ENCODE results near the gene TBC1D25.

Gene TBC1D25, protein sequence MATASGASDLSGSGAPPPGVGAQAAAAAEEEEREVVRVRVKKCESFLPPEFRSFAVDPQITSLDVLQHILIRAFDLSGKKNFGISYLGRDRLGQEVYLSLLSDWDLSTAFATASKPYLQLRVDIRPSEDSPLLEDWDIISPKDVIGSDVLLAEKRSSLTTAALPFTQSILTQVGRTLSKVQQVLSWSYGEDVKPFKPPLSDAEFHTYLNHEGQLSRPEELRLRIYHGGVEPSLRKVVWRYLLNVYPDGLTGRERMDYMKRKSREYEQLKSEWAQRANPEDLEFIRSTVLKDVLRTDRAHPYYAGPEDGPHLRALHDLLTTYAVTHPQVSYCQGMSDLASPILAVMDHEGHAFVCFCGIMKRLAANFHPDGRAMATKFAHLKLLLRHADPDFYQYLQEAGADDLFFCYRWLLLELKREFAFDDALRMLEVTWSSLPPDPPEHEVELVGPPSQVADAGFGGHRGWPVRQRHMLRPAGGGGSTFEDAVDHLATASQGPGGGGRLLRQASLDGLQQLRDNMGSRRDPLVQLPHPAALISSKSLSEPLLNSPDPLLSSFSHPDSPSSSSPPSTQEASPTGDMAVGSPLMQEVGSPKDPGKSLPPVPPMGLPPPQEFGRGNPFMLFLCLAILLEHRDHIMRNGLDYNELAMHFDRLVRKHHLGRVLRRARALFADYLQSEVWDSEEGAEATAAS

DNA sequence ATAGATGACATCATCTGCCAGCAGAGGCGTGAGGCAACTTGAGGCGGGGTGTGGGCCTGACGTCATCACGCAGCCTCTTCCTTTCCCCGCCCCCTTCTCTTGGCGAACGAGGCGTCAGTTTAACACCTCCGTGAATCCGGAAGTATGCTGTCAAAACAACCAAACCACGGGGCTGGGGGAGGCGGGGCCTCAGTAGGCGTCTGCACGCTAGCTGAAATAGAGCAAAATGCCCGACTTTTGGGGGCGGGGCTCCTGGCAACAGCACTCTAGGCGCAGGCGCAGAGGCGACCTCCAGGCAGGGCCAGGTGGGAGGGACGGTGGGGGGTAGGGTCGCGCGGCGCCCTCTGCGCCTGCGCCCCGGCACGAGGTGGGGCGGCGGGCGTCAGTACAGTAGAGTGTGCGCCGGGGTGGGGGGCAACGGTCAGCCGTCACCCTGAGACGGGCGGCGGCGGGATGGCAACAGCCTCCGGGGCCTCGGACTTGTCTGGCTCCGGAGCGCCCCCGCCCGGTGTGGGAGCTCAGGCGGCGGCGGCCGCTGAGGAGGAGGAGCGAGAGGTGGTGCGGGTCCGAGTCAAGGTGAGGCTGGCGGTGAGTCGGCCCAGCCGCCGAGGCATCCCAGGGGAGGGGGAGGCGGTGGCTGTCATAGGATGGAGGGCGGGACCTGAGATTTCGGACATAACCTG is at the start of gene TBC1D25:
TSS of gene TBC1D25 (plus strand) at position 370 of the 683 bp plus-strand sequence. CDS start at position 454, 84 bp downstream.
- peak; percentile 82 for DNase-seq (ENCODE audit: low read depth, low spot score)

DNA sequence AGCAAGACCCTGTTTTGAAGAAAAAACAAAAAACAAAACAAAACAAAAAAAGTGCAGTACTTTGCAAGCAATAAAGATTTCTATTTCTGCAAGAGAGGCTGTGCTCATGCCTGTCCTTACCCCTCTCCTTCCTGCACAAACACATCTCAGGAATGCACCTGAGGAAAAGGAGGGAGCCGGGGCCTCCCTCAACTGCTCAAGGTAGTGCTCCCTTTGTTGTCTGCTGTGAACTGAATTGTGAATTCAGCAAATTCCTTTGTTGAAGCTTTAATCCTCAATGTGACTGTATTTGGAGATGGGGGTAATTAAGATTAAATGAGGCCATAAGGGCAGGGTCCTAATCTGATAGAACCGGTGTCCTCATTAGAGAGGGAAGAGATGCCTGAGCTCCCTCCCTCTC is 49.6 kb upstream of the TBC1D25 start:
- no peak for DNase-seq (ENCODE audit: low read depth, low spot score)

DNA sequence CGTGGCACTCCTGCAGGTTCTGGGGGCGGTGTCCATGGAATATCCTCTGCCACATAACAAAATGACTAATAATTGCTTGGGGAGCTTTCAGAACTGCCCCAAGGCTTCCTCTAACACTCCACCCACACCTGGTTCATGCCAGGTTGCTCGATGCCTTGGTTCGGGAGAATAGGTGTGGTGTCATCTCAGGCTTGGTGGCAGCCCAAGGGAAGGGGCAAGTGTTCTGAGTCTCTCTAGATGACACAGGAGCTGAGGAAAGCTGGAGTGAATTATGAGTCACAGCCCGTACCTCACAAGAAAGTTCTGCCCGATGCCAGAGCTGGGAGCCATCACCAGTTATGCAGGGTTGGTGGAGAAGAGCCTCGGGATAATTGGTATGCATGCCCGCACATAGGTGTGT is 48.9 kb upstream of the TBC1D25 start:
- DNase-seq (ENCODE audit: low read depth, low spot score): no peak

DNA sequence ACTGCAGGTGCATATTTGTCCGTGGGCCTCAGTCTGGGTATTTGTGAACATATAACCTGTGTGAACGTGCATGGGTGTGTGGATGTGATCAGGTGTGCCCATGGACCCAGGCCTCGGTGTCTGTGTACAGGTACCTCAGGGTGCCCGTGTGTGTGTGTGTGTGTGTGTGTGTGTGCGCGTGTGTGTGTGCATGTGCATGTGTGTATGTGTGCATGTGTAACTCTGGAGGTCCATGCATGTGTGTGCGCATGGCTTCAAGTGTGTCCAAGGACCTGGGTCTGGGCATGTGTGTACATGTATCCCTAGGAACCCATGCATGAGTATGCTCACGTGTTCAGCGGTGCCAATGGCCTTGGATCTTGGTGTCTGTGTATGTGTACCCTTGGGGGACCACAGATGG is 47.7 kb upstream of the TBC1D25 start:
- no peak for DNase-seq (ENCODE audit: low read depth, low spot score)

DNA sequence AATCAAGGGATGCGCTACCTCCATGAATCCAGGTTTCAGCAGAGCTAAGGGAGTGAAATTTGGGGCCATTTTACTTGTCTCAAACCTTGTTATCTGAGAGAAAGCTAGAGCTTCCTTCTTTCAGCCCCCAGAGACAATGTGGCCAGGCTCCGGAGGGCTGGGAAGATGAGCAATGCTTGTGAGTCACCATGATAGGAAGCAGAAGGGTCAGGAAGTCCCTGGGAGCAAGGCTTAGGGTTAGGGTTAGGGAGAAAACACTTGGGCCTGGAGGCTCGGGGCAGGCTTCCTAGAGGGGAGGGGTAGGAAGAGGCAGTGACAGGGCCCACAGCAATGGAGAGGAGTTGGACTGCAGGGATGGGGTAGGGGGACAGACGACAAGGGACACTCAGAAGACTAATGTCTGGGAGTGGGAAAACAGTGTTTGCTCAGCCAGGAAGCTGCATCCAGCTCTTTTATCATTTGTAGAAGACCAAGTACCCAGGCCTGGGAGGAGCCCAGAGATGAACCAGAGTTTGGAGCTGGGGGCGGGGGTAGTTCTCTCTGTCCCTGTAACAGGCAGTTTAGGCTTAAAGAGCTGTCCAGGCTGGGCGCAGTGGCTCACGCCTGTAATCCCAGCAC is 47.1 kb upstream of the TBC1D25 start:
- no peak for DNase-seq (ENCODE audit: low read depth, low spot score)

DNA sequence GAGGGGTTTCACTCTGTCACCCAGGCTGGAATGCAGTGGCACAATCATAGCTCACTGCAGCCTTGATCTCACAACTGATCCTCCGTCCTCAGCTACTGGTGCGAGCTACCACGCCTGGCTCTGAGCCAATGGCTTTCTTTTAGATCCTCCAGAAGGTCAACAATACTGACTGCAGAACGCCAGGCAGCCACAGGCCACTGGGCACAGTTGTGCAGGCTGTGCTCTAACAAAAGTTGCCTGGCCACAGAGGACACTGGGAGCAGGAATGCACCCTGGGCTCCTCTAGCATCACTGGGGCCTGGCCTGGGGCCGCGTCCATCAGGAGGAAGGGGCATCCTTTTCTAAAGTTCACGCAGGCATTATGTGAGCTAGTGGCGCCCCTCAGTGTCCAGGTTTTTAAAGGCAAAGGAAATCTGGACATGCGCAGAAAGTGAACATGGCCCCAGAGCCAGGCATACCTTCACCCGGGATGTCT is 45.6 kb upstream of the TBC1D25 start:
- no peak for DNase-seq (ENCODE audit: low read depth, low spot score)

DNA sequence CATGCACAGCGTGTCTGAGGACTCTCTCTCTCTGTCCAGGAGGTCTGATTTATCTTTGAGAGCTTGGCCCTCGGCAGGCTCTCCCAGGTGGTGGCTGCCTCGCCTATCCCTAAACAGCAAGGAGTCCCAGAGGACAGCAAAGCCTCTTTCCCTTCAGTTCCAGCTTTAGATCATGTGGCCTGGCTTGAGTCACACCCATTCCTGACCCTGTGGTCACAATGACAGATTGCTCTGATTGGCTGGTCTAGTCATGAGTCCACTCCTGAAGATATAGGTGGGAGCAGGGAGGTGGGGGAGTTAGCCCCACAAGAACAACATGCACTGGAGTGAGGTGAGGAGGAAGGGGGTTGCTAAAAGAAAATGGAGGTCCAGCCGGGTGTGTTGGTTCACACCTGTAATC is 42.9 kb upstream of the TBC1D25 start:
- DNase-seq (ENCODE audit: low read depth, low spot score): no peak

DNA sequence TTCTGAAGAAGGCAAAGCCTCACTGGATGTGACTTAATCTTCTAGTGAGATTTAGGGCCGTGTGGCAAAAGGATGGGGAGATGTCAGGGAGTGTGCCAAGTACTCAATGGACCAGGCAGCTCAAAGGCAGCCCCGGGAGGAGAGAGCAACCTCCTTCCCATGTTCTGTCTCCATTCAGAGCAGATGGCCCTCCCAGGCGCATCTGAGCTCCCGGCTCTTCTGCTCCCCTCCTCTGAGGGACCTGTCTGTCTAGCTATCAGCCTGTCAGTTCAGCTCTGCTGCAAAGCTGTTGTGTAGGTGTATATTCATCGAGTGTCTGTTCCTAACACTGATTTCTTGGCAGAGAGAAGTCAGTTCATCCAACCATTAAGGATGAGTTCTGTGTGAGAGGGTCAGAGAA is 41.6 kb upstream of the TBC1D25 start:
- no peak for DNase-seq (ENCODE audit: low read depth, low spot score)

DNA sequence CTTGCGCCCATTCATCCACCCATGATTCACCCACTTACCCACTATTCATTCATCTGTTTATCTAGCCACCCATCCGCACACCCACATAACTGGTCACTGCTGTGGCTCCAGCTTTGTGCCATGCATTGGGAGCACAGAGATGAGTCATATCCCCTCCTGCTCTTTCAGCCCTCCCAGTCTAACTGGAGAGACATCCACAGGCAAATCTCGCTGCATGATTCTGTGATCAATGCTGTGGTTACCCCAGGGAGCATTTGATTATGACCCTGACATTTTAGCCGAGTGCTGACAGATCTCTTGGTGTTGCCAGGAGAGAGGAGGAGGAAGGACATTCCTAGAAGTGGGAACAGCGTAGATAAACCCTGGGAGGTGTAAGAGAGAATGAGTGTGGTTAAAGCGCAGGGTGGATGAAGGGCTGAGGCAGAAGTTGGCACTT is 41.1 kb upstream of the TBC1D25 start:
- DNase-seq (ENCODE audit: low read depth, low spot score): no peak

DNA sequence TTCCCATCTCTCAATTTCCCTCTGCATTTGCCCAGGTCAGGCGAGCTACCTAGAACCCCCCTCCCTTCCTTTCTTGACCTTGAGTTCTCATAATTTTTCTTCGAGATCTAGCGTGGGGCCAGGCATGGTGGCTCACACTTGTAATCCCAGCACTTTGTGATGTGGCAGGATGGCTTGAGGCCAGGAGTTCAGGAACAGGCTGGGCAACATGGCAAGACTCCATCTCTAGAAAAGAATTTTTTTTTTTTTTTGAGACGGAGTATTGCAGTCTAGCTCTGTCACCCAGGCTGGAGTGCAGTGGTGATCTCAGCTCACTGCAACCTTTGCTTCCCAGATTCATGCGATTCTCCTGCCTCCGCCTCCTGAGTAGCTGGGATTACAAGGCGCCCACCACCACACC is 35.3 kb upstream of the TBC1D25 start:
- no peak for DNase-seq (ENCODE audit: low read depth, low spot score)

DNA sequence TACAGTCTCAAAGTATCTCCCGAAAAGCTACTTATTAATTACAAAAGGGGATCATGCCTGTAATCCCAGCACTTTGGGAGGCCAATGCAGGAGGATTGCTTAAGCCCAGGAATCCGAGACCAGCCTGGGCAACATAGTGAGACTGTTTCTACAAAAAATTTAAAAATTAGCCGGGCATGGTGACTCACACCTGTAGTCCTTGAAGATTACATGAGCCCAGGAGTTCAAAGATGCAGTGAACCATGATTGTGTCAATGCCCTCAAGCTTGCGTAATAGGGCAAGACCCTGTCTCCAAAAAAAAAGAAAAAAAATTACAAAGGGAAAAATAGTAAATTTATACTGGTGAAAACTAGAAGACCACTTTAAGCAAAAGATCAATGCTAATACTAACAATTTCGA is 34.0 kb upstream of the TBC1D25 start:
- no peak for DNase-seq (ENCODE audit: low read depth, low spot score)

DNA sequence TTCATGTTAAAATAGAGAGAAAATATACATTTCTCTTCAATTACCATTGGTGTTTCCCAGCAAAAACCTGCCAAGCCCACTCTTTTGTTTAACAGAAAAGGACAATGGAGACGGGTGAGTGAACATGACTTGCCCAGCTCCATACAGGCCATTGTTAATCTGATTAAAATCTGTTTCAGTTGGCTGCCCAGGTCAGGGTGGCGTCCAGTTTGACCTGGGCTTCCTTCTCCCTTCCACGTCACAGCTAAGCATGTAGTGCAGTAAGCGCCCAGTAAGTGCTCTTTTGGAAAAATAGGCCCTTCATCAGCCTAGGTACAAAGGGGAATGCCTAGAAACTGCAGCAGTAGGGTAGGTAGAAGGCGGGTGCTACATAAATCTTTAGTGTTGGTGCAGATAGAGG is 32.3 kb upstream of the TBC1D25 start:
- DNase-seq (ENCODE audit: low read depth, low spot score): no peak

DNA sequence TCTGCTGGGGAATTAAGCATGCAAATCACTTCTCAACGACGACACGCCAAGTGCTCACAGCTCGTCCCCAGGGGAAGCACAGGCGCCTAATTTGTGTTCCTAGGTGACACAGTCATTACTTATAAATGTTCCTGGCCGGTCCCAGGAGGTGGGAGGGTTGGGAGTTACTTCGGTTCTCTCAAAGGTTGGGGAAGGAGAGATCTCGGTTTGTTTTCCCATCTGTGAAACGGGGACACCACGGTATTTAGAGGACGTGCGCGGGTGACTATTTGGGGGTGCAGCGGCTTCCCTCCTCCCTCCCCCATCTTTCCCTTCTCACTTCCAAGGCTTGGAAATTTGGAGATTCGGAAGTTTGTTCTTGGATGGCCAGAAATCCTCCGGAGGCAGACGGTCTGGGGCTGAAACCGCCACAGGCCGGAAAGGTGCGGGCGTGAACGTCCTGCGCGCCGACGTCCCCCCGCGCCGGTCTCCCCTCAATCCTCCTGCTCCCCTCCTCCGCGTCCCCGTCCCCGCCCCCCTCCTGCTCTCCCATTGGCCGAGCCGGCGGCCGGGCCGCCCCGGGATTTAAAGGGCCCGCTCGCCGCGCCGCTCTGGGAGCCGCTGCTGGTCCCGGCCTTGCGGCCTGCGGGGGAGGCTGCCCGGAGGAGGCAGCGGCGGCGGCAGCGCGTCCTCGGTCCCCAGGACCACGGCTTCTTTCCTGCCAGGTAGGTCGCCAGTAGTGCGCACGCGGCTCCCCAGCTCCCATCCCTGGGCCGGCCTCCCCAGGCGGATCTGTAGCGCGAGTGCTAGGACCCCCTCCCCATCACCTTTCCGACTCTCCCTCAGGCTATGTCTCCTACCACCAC is 30.9 kb upstream of the TBC1D25 start, which contains the start of gene PORCN:
TSS of gene PORCN (plus strand) at position 593 of the 845 bp plus-strand sequence. CDS start 829 bp downstream, outside the sequence.
- no peak for DNase-seq (ENCODE audit: low read depth, low spot score)

DNA sequence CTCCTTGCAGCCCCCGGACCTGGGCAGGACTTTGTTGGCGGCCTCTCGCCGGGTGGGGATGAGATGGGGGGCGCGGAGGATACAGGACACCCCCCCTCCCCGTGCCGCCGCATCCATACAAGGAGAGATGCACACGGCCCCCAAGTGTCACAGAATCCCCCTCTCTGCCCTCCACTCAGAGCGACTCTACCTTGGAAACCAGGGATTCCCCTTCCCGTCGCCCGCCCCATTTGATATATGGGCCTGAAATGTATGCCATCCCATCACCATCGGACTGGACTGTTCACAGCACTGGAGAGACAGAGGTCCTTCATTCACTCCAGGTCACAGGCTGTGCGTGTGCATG is 30.3 kb upstream of the TBC1D25 start:
- DNase-seq (ENCODE audit: low read depth, low spot score): no peak

DNA sequence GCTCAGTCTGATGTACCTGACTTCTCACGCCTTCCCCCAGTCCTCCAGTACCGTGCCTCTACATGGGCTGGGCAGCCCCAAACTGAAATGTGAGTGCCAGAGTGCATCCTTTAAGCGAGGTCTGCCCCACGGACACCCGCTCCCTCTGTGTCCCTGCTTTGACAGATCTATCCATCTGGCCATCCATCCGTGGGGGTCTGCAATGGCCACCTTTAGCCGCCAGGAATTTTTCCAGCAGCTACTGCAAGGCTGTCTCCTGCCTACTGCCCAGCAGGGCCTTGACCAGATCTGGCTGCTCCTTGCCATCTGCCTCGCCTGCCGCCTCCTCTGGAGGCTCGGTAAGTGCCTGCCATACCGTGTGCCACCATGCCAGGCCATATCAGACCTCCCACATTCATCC is 29.9 kb upstream of the TBC1D25 start:
- no peak for DNase-seq (ENCODE audit: low read depth, low spot score)

DNA sequence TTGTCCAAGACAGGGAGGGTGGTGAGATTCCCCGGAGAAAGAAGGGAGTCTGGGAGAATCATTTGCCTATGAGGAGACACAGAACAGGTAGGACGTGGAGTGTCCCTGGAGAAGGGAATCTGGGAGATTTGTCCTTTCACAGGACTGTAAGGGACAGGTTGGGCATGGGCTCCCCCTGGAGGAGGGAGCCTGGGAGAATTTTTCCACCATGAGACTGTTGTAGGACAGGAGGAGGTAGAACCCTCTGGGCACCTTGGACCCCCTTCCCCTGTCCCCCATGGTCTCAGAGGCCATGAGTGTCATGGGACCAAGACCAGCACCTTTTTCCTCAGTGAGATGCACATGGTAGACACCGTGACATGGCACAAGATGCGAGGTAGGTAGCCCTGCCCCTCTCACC is 28.0 kb upstream of the TBC1D25 start:
- no peak for DNase-seq (ENCODE audit: low read depth, low spot score)

DNA sequence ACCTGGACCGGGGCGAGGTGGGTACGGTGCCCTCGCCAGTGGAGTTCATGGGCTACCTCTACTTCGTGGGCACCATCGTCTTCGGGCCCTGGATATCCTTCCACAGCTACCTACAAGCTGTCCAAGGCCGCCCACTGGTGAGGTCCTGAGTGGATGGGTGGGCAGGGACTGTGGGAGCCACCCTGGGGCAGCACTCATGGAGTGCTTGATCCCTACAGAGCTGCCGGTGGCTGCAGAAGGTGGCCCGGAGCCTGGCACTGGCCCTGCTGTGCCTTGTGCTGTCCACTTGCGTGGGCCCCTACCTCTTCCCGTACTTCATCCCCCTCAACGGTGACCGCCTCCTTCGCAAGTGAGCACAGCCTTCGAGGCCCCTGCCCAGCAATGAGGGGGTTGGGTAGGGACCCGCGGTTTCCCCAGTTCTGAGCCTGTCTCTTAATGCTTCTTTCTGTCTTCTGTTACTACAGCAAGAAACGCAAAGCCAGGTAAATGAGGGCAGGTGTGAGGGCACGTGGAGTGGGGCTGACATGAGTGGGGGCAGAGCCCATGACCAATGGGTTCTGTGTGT is 27.1 kb upstream of the TBC1D25 start:
- DNase-seq (ENCODE audit: low read depth, low spot score): no peak

DNA sequence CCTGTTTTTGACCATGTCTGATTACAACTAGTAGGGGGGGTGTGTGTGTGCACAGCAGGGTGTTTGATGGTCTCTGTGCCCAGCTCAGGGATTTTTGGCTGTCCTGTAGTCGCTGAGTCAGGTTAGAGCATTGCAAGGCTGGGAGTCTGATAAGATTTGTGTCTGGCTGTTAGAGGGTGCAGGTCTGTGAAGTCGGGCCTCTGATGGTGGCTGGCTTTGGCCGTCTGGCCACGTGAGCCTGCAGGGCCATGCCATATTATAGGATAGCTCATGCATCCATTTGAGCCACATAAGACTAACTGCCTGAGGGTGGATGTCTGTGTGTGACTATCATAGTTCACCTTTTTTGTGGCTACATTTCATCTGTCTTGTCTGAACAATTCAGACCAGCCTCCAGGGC is 25.8 kb upstream of the TBC1D25 start:
- DNase-seq (ENCODE audit: low read depth, low spot score): no peak

DNA sequence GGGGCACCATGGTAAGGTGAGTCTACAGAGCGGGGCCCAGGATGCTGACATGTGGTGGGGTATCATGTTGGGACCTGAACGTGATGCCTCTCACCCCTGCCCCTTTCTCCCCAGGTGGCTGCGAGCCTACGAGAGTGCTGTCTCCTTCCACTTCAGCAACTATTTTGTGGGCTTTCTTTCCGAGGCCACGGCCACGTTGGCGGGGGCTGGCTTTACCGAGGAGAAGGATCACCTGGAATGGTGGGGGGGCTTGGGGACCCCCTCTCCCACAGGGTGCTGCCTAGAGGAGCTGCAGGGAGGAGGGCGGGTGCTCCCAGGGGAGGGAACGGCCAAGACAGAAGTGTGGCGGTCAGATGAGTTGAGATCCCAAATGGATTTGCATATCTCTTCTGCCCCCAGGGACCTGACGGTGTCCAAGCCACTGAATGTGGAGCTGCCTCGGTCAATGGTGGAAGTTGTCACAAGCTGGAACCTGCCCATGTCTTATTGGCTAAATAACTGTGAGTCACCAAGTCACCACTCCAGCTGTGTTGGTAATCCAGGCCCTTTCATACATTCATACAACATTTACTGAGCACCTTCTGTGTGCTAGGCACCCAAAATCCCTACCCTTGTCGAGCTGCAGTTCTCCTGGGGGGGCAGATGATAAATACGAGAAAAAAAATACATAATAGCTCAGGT is 25.2 kb upstream of the TBC1D25 start:
- no peak for DNase-seq (ENCODE audit: low read depth, low spot score)

DNA sequence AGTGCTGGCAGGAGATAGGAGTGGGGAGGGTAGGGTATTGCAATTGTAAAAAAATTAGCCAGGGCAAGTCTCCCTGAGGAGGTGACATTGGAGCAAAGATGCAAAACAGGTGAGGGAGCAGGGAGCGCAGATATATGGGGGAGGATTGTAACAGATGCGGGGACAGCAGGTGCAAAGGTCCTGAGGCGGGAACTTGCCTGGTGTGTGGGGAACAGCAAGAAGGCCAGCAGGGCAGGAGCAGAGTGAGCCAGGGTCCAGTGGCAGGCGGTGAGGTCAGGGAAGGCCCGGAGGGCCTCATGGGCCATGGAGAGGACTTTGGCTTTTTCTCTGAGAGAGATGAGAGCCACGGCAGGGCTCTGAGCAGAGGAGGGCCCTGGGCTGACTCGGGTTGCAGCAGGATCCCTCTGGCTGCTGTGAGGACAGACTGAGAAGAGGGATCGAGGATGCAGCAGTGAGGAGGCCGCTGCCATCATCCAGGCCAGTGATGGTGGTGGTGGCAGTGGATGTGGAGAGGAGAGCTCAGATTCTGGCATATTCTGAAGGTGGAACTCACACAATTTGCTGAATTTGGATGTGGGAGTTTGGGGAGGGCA is 24.6 kb upstream of the TBC1D25 start:
- DNase-seq (ENCODE audit: low read depth, low spot score): no peak

Measured in iPS DF 19.7 (cell line).